NK-92 treated with Interleukin-12 subunit alpha and Interleukin-12 subunit beta, amount 100 ng/mL, for 24 hours (cell line): ENCODE data around the gene MCRIP1.

Source experiments
- DNase-seq: peaks from one replicate; lab custom pipeline; 2025; lab: John Stamatoyannopoulos, UW

MCRIP1 gene

DNA sequence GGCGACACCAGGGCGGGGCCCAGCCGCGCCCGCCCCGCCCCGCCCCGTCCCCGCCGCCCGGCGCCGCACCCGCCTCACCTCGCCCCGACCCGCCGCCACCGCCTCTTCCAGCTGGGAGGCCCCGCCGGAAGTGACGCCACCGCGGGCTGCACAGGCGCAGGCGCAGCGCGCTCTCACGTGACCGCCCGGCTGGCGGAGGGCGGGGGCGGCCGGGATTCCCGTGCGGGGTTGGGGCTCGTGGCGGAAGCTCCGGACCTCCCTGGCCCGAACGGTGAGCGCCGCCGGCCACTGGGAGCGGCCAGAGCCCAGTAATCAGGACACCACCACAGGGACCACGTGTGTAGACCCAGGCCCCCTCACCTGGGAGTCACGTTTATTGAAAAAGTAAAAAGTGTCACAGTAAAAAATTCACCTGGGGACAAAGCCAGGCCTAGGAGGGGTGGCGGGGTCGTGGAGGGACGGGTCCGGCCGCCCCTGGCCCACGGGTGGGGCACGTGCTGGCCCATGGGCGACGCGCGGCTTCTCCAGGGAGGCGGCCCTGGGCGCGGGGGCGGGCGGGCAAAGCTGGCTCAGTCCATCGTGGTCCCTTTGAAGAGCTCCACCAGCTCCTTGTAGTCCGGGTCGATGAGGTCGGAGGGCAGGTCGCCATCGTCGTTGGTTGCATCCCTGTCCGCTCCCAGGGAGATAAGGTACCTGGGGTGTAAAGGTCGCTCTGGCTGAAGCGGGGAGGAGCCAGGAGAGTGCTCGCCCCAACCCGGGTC is at the start of gene MCRIP1:
MCRIP1 (minus strand) TSS at position 132 of the 761 bp plus-strand sequence. CDS start 8,785 bp downstream, outside the sequence.
- peak; percentile 92 for DNase-seq

GRCh38 chr17:81879121-81879520 is 46.0 kb upstream of the MCRIP1 start:
- DNase-seq, result no peak

DNA sequence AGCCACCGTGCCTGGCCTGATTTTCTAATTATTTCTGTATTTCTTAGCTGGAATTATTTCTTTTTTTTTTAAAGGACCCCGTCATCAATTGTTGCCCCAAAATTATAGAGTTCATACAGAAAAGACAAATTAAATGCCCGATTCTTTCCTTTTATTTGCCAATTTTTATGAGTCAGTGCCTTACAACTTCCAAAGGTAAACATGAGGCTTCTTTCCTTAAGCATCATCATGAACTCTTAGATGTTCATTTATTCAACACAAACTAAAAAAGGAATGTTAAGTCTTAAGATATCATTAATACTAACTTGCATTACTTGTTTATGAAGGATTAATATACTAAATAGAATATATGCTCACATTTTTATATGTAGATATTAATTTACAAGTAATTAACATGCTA is 45.2 kb upstream of the MCRIP1 start:
- no peak for DNase-seq

DNA sequence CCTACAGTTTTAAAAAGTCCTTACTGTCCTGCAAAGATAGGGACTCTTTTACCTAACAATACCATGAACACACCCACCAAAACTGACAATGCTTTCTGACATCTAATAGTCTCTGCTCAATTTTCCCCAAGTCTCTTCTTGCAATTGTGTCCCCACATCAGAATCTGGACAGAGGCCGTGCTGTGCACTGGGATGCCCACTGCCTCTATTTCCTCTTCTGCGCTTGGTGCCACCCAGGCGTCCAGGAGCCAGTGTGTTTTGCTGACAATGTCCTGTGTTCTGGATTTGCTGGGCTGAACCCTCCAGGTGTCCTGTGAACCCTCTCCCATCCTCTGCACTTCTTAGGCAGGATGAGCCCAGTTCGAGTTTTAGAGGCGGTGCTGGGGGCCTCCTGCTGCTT is 44.5 kb upstream of the MCRIP1 start:
- no peak for DNase-seq

DNA sequence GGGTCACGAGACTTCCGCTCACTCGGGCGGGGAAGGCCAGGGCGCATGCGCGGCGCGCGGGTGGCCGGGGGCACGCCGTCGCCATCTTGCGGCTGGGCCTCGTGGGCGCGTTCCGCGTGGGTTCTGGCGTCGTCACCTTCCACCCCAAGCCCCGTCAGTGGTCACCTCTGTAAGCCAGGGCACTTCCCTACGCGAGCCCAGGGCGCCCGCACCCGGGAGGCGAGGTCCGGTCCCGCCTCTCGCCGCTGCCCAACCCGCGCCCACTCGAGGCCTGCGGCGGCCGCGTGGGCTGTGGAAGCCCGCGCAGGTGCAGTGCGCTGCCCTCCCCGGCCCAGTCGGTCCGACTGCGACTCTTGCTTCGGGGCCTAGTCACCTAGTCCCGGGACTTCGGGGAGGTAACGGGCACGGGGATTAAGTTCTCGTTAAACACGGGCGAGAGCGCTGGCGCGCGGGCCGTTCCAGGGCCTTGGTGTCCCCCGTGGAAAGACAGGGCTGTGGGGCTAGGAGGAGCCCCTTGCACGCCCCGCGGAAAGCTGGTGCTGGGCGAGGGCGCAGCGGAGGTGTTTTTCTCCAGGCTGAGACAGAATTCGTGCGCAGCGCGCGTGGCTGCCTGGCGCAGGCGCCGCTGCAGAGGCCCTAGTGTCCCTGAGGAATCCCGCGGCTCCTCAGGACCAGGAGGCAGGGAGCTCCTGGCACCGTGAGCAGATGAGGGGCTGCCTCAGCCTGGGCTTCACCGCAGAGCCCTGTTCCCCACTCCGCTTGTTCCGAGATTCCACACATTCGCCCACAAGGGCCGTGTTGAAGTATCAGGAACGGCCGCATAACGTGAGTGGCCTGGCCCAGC is 38.5 kb upstream of the MCRIP1 start:
- peak; percentile 89 for DNase-seq

DNA sequence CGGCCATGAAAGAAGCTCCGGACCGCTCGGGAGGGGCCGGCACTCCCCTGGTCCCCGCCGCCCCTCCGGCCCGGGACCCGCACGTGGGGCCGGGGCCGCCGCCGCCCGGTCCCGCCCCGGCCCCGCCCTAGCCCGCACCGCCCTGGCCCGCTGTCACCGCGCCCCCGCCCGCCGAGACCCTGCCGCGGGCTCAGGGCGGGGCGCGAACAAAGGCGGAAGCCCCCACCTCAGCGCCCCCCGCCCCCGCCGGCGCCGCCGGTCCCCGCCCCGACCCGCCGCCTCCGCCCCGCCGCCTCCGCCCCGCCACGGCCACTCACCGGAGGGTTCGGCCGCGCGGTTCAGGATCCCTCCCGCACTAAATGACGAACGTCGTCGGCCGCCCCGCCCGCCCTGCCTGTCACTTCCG is 37.9 kb upstream of the MCRIP1 start, which contains the start of gene ARHGDIA:
ARHGDIA (minus strand) TSS at position 357 of the 406 bp plus-strand sequence. CDS start 1,407 bp downstream, outside the sequence.
- DNase-seq, result no peak

GRCh38 chr17:81870131-81870980 is 37.3 kb upstream of the MCRIP1 start:
- peak; percentile 57 for DNase-seq

DNA sequence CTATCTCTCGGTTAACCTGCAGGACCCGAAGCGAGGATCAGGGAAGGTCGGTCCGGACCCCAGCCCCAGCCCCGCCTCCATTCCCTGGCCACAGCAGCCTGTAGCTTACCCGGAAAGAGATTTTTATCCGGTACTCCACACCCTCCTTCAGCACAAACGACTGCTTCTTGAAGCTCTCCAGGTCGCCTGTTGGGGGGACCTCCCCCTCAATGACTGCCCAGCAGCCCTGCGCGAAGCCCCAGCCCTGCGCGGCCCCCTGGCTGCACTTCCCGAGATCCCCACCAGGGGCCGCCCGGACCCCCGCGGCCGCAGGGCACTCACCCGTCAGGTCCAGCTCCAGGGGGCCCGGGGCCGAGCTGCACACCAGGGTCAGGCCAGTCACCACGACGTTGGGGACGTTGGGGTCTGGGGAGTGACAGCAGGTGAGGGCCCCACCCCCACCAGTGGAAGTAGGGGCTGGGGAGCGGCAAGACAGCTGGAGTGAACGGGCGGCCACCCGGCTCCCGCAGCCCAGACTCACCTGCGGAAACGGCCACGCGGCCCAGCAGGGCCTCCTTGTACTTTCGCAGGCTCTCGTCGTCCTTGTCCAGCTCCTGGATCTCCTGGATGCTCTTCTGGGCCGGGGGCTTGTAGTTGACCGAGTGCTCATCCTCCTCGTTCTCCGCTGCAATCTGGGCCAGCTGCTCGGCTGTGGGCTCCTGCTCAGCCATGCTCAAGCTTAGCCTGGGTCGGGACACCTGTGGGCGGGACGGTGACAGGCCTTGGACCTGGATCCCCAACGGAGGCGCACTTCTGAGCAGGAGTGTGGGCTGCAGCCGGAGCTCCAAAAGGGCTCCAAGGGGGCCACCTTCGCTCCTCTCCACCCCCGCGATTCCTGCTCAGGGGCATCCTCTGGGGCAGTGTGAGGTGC is 36.4 kb upstream of the MCRIP1 start:
- DNase-seq, result no peak

- DNase-seq, result no peak
Observed at GRCh38 chr17:81868674-81869220, 35.7 kb upstream of the MCRIP1 start.

GRCh38 chr17:81867991-81868673 is 35.0 kb upstream of the MCRIP1 start:
- no peak for DNase-seq

GRCh38 chr17:81867170-81867990 is 34.3 kb upstream of the MCRIP1 start:
- no peak for DNase-seq

DNA sequence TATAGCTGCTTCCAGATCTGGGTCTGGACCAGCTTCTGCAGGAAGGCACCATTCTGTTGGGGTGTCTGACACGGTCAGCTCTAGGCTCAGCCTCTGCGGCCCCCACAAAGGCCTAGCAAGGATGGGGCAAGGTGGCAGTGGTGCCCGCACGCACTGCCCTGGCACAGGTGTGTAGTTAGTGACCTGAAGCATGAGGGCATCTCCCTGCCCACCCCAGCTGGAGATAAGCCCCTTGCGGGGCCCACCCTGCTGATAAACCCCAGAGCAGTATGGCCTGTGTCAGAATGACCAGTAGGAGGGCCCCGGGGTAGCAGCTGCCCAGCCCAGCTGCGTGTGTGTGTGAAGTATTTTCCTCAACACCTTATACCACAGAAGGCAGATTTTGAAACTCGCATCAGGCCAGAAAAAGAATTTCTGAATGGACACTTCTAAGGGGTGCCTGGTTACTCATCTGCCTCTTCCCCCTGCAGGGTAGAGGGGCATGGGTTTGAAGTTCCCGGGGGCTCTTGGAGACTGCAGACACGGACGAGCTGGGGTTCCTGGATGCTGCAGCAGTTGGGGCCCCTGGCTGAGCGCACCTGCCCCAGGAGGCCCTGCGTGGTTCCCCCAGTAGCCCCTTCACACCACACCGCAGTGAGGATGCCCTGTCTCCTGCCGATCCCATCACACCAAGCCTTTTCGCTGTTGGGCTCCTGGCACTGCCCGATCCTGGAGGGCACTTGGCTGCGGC is 33.5 kb upstream of the MCRIP1 start:
- no peak for DNase-seq

DNA sequence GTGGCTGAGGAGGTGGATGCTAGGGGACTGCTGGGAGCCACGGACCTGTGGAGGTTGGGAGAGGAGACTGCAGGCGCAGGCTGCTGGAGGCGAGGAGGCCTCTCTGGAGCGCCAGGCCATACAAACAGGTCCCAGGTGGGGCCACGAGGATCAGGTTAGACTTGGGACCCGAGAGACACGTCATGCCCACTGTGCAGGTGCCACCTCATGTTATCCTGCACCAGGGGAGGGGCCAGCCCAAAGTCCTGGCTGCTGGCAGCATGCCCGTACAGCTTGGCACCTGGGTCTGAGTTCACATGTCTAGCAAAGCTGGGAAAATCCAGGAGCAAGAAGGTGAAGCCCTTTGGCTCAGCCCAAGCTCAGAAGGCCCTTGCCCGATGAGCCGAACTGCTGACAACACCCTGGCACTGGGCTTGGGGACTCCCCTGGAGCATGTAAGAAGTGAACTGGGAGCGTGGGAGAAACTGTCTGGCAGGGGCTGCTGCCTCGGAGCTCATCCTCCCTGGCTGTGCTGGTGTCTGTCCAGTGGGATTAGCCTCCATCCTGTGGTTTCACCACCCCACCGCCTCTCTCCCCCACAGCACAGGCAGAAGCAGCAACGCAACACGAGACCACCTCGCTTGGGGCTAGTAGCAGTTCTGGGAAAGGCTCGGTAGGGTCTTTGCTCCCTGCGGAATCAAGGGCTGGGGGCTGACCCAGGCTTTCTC is 32.8 kb upstream of the MCRIP1 start:
- no peak for DNase-seq

DNA sequence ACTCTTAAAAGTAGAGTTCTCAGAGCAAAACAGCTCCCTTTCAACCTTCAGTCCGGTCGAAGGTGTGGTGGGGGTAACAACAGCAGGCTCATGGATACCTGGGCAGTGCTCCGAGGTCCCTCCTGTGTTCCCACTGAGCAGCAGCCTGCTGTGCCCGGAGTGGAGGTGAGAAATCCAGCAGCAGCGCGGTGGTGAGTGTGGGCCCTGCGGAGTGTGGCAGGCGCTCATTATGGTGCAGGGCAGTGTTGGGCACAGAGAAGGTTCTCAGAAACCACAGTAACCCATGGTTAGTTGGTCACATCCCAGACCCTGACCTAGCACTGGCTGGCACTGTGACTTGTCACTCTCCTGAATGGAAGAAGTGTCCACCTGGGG is 32.3 kb upstream of the MCRIP1 start:
- no peak for DNase-seq

DNA sequence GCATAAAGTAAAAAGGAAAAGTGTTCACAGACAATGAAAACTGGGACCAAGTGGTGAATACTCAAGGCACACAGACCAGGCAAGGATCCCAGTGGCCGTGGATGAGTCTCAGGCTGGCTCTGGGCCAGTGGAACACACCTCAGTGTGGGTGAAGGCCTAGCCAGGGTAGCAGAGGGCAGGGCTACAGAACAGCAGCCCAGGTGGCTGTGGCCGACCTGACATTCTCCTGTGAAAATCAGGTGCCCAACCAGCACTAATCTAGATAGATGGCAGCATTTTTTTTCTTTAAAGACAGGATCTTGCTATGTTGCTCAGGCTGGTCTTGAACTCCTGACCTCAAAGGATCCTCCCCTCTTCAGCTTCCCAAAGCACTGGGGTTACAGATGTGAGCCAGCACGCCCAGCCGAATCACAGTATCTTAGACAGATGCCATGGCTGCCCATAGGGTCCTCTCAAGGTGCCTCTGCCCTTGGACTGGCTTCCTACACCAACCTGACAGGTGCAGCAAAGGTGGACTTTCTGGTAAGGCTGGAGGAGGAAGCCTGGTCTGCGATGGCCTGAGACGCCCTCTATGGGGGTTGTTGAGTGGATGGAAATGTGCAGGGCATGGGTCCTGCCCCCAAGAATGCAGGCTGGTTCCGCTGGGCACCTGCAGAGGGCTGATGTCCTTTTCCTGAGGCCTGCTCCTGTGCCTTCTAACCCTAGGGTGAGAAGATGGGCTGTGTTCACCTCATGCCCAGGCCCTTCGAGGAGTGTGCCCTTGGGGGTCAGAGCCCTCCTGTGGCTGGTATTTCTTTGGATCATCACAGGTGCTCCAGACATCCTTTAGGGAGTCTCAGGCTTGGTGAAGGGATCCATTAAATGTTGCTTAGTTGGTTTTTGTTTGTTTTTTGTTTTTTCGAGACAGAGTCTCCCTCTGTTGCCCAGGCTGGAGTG is 31.0 kb upstream of the MCRIP1 start:
- DNase-seq, result no peak

- DNase-seq, result no peak
Observed at GRCh38 chr17:81863123-81863675, 30.1 kb upstream of the MCRIP1 start.
